Psoas muscle (tissue), 8 donors: ENCODE results near the gene CIT. TPM values are rescaled to one million over a fixed set of nuclear protein-coding genes. Genes with fewer than 3 reads are reported as not detected.

Experiments used
- ATAC-seq, 4 donors: fragments of 200-7000 bp; cut with Tn5 transposase; one replicate each; pipeline ENCODE4 v1.9.1; 2020; ENCODE audit warnings: moderate library complexity in 3 of 4, mild to moderate bottlenecking in 2 of 4
- DNase-seq, 2 donors: peaks; one replicate each; pipeline ENCODE4 v3.0.0-alpha.2; 2020
- H3K27ac ChIP-seq: fragments of 200-600 bp; one replicate; pipeline ENCODE4 v1.8.0; 2022
- H3K27me3 ChIP-seq, 3 donors: fragments of 200-600 bp in 1 of 3; one replicate each; pipeline versions ENCODE4 v1.6.1 to v1.8.0; 2013 to 2022; ENCODE audit warnings: low read length in 2 of 3, mild to moderate bottlenecking in 2 of 3, moderate library complexity in 1 of 3; ENCODE audit not compliant: insufficient read depth in 3 of 3
- H3K36me3 ChIP-seq, 2 donors: fragments of 200-600 bp in 1 of 2; one replicate each; pipeline versions ENCODE4 v1.6.1 to v1.8.0; 2013 to 2022; ENCODE audit warnings: low read depth in 1 of 2, mild to moderate bottlenecking in 1 of 2, moderate library complexity in 1 of 2; ENCODE audit not compliant: insufficient read depth in 1 of 2
- H3K4me1 ChIP-seq: fragments of 200-600 bp; one replicate; pipeline ENCODE4 v1.8.0; 2022
- H3K4me3 ChIP-seq: fragments of 200-600 bp; one replicate; pipeline ENCODE4 v1.8.0; 2022; ENCODE audit warnings: mild to moderate bottlenecking
- H3K9me3 ChIP-seq: fragments of 200-600 bp; one replicate; pipeline ENCODE4 v1.8.0; 2022
- WGBS, 3 donors: extraction: QIAGEN DNeasy Blood & Tissue Kit; methylation state at CpG; one replicate each; pipeline versions ENCODE4 v1.1.6 to v1.1.7; 2013; 5-methylcytosine and 5-hydroxymethylcytosine counted together
- intact Hi-C, 2 donors: fragments of 100-400 bp; cut with DNase I; formaldehyde crosslinking; loops; one replicate each; pipeline versions ENCODE4 v1.11.0 to v1.14.2; 2022
- polyA plus RNA-seq, 3 donors: library from polyadenylated mRNA; stranded (reverse); fragments of 200-250 nt; gene quantifications; one replicate each; pipeline ENCODE4 v1.2.3, GENCODE V29; 2013
- total RNA-seq, 4 donors: library from RNA; stranded (reverse); fragmentation: NEBNext Ultra II Directional in 2 of 4; extraction: Animal tissue kit (Norgen Biotek cat#: 25700) in 2 of 4; gene quantifications; one replicate each; pipeline versions ENCODE4 v1.2.1 to v1.2.4, GENCODE V29; 2021 to 2023
- TF ChIP-seq, protein P1 (sequence below): fragments of 200-600 bp; IDR thresholded peaks from one replicate; pipeline ENCODE4 v1.8.0; 2022; ENCODE audit warnings: antibody characterized with exemption
- donor health status: healthy with polysubstance abuse.
- donor health status: DM: no; HTN: no; CAD: no; lungs with moderate emphysema.
- donor health status: Bipolar disorder and iron deficiency.
- donor health status: healthy.
- donor health status: DM: yes; HTN: yes; CAD: no.
- donor health status: DM: no; HTN: no; CAD: no.
- donor health status: DM: no; HTN: no; CAD: no.
- donor health status: DM: yes; HTN: yes; CAD: no.

CIT gene
- total and polyA plus RNA-seq, 7 donors = 0.06 to 2.4 (median 0.40) TPM

- intact Hi-C loops = no loop called here
- H3K36me3 ChIP-seq = no peaks in the 10 kb centered on the region
- 86 to 94% (median 91%) methylated on average over 4 of the region's 4 CpGs for WGBS, 3 donors
- no peaks in the 10 kb centered on the region for H3K27me3 ChIP-seq
- no peak overlapping the region for H3K27ac ChIP-seq
- ATAC-seq (no peak), DNase-seq (no peak)
- H3K9me3 ChIP-seq = no peaks in the 10 kb centered on the region
- TF ChIP-seq, protein P1, sequence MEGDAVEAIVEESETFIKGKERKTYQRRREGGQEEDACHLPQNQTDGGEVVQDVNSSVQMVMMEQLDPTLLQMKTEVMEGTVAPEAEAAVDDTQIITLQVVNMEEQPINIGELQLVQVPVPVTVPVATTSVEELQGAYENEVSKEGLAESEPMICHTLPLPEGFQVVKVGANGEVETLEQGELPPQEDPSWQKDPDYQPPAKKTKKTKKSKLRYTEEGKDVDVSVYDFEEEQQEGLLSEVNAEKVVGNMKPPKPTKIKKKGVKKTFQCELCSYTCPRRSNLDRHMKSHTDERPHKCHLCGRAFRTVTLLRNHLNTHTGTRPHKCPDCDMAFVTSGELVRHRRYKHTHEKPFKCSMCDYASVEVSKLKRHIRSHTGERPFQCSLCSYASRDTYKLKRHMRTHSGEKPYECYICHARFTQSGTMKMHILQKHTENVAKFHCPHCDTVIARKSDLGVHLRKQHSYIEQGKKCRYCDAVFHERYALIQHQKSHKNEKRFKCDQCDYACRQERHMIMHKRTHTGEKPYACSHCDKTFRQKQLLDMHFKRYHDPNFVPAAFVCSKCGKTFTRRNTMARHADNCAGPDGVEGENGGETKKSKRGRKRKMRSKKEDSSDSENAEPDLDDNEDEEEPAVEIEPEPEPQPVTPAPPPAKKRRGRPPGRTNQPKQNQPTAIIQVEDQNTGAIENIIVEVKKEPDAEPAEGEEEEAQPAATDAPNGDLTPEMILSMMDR = no peak
- H3K4me1 ChIP-seq = no peaks in the 10 kb centered on the region
- no peak overlapping the region for H3K4me3 ChIP-seq
These were observed 104.7 kb downstream of the CIT start for GRCh38 chr12:119772431-119772830.

DNA sequence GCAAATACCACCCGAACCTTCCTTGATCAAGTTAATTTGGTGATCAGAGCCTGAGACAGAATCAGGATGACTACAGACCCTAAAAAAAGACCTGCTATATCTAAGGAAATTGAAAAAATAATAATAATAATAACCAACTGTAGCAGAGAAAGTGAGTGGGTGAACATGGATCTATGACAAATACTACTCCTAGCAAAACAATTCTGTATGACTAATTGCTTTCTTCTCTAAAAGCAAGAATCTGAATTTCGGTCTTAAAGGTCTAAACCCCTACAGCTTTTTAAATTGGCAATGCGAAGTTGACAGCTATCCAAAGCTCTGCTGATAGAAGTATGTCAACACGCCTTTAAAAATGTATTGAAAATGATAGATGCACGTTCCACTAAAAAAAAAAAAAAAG, 107.0 kb downstream of the CIT start:
- intact Hi-C loops = no loop called here
- no peak overlapping the region for H3K4me3 ChIP-seq
- no peaks in the 10 kb centered on the region for H3K9me3 ChIP-seq
- H3K36me3 ChIP-seq = no peaks in the 10 kb centered on the region
- 93 to 98% (median 96%) methylated on average over 5 of the region's 5 CpGs for WGBS, 3 donors
- DNase-seq (no peak), ATAC-seq (no peak)
- no peak overlapping the region for H3K27ac ChIP-seq
- no peaks in the 10 kb centered on the region for H3K4me1 ChIP-seq
- H3K27me3 ChIP-seq = no peaks in the 10 kb centered on the region
- TF ChIP-seq, protein P1 = no peak

- Histone ChIP-seq H3K36me3 (no peaks in the 10 kb centered on the region), H3K4me1 (no peaks in the 10 kb centered on the region), H3K4me3 (no peak overlapping the region), H3K27me3 (no peaks in the 10 kb centered on the region), H3K9me3 (peaks cover 5% of the 10 kb centered on the region), H3K27ac (no peak overlapping the region)
- ATAC-seq (no peak), DNase-seq (no peak)
- TF ChIP-seq, protein P1 = no peak
- intact Hi-C loops = no loop called here
- WGBS, 3 donors = 95 to 99% (median 95%) methylated on average over 4 of the region's 4 CpGs
These were observed 114.5 kb downstream of the CIT start for GRCh38 chr12:119762619-119763018.

DNA sequence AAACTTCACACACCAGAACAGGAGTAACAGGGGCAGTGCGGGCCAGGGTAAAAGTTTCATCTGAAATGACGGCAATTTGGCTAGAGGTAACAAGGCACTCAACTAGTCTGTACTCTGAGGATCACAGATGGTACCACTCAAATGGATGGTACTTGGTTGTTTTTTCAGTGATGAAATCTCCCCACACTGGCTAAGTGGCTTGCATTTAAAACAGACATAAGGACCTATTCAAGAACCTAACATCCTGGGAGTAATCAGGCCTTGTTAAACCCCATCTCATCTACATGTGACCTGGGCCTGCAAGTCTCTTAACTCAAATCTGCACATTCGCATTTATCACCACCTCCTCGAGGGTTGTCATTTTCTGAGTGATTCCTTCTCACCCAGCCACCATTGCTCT, 118.4 kb downstream of the CIT start:
- ATAC-seq = no peak
- Histone ChIP-seq H3K27ac (no peak overlapping the region), H3K36me3 (no peaks in the 10 kb centered on the region), H3K27me3 (no peaks in the 10 kb centered on the region), H3K9me3 (no peaks in the 10 kb centered on the region), H3K4me3 (no peak overlapping the region), H3K4me1 (no peaks in the 10 kb centered on the region)
- intact Hi-C loops = no loop called here
- 93 to 97% (median 93%) methylated on average over 4 of the region's 4 CpGs for WGBS, 3 donors
- TF ChIP-seq, protein P1 = no peak
- DNase-seq = no peak

DNA sequence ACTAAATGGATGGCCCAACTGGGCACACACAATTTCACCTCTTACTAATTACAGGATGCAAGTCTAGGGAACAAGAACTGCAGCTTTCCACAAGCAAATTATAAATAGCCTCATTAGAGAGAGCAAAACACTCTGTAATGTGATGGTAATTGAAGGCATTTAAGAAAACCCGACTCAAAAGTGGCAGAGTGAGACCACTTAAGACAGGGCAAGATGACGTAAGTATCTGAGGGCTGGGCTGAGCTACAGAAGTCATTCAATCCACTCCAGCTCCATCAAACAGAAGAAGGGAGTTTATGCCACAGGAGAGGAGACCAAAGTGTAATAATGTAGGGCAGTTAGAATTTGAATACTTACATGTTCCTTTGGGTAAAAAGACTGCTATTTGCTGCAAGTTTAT, 118.9 kb downstream of the CIT start:
- Histone ChIP-seq H3K36me3 (no peaks in the 10 kb centered on the region), H3K4me1 (no peaks in the 10 kb centered on the region), H3K27me3 (no peaks in the 10 kb centered on the region), H3K4me3 (no peak overlapping the region), H3K9me3 (no peaks in the 10 kb centered on the region), H3K27ac (no peak overlapping the region)
- ATAC-seq (no peak), DNase-seq (no peak)
- WGBS, 3 donors = 90 to 96% (median 93%) methylated on average over 2 of the region's 2 CpGs
- TF ChIP-seq, protein P1 = no peak
- intact Hi-C loops = no loop called here
